Vein endothelial cell (primary cell): ENCODE data around the gene ZKSCAN1. TPM values are rescaled to one million over a fixed set of nuclear protein-coding genes. Genes with fewer than 3 reads are reported as not detected.

Experiments used
- total RNA-seq: library from RNA; depleted of rRNA; stranded (reverse); fragments of >200 nt; gene quantifications from 2 replicates; pipeline ENCODE4 v1.2.3, GENCODE V29; 2012

The ZKSCAN1 gene
- 44.1 and 45.1 TPM in 2 replicates for total RNA-seq

DNA sequence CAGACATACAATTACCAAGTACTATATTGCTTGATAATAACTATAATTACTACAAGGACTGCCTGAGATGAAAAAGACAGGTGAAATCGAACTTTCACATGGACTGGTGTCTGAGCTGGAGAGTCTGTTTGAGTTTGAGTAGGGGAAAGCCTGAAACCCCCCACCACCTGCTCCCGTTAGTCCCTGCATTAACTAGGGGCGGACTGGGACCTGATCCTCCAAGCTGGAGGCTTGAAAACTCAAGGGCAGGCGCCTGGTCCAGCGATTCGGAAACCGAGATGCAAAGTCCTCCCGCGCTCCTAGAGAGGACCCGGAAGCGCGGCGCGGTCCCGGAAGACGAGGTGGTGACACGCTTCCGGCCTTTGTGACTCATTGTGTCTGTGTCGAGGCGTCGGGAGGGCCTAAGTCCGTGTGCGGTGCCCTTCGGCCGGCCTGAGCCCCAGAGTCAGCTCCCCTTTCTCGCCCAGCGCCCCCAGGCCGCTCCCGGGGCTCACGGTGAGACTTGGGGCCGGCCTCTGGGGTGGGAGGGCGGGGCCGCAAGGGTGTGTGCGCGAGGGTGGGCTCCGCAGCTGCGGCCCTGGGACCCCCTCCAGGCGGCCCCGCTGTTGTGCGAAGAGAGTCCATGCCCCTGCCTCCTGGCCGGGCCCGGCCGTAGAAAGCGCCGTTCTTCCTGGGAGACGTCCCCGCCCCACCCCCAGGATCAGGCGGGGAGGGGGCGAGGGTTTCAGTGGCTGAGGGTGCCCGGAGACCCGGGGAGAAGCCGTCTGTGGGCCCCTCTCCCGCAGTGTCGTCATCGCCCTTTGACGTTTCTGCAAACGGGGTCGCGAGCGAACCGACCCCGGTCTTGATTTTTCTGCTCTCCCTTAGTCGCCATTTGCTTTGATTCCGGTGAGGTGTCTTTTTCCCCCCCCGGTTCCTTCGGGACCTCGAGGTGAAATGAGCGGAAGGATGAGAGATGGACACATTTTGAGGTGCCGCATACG is at the start of gene ZKSCAN1:
TSS of gene ZKSCAN1 (plus strand) at position 365 of the 983 bp plus-strand sequence. CDS start 7,911 bp downstream, outside the sequence.

DNA sequence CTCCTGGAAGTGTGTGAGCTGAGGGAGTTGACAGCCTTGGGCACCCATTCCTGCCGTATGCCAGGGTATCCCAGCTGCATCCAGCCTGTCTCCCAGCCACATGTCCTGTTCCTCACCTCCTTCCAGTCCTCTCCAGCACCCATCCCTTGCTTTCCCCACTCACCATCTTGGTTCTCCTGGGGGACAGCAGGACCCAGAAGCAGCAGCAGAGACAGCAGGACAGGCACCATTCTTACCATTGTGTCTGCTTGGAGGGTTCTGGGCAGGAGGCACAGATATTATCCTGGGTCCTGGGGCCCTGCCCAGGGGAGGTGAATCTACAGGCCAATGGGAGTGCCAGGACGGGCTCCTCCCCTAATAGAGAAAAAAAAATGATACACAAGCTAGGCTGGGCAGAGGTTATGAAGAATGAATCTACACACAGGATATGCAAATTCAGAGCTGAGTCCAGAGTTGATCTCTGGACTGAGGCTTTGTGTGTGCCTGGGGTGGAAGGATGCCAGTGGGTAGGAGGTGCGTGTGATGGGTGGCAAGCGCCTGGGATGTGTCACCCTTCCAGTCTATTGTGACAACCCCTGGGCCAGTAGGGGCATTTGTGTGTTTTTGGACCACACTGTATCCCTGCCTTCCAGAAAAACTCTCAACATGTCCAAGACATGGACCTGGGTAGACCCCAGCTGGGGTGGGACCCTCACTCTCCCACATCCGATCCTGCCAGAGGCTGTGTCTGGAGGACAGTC is 39.4 kb upstream of the ZKSCAN1 start, which contains the start of gene AZGP1:
TSS of gene AZGP1 (minus strand) at position 250 of the 740 bp plus-strand sequence. CDS start at position 239, 11 bp downstream.

DNA sequence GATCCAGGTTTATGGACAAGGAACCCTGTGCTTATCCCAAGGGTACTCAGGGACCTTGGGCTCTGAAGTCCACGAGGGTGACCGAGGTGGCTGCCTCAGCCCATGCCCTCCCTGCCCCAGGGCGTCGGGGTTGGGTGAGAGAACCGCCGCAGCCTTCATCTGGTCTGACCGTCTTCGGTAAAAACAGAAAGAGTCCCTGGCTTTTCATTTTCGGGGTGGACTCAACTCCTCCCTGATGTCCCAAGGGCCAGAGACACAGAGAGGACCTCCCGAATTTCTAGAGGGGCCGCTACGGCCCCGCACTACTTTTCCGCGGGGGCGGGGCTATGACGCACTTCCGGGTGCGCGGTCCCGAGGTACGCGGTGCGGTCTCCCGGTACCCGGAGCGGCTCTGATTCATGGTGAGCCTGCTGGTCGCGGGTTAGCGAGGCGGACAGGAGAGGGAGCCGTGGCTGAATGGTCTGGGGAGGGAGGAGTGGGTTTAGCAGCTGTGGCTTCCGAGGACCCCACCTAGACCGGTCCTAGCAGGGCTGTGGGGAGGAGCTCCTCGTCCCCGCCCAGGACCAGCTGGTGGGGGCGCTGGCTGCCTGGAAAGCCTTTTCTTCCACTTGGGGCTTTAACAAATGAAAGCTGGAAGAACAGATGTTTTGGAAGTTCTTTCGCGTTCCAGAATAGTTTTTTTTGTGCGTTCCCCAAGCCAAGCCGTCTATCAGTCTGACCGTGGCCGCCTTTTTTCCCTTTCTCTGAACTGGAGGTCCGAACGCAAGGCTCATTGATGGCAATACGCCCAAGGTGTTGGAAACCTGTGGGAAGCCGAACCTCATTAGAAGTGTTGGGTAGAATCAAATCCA is 34.3 kb downstream of the ZKSCAN1 start, which contains the start of gene ZSCAN21:
TSS of gene ZSCAN21 (plus strand) at position 334 of the 851 bp plus-strand sequence. CDS start 7,233 bp downstream, outside the sequence.

DNA sequence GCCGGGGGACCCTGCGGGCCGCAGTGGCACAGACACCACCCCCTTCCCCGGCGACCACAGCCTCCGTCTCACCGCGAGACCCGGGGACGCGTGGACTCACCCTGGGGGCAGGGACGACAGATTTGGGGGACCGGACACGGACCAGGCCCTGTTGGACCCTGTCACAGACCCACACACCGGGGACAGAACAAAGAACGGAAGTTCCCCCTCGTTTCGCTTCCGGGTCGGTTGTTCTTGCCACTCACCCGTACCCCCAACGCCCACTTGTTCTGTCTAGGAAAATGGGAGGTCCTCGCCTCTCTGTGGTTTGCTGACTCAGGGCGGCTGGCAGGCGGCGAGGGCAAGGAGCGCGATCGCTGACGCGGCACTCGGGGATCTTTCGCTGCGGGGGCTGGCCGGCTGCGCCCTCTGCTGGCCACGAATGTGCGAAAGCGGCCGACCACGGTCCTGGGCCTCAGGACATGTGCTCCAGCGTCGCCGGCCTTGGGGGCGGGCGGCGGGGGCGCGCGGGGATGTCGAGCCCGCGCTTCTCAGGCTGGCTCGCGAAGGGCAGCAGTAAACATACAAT is 66.2 kb downstream of the ZKSCAN1 start, which contains the start of gene ZNF3:
TSS of gene ZNF3 (minus strand) at position 189 of the 568 bp plus-strand sequence. CDS start 4,366 bp downstream, outside the sequence.

DNA sequence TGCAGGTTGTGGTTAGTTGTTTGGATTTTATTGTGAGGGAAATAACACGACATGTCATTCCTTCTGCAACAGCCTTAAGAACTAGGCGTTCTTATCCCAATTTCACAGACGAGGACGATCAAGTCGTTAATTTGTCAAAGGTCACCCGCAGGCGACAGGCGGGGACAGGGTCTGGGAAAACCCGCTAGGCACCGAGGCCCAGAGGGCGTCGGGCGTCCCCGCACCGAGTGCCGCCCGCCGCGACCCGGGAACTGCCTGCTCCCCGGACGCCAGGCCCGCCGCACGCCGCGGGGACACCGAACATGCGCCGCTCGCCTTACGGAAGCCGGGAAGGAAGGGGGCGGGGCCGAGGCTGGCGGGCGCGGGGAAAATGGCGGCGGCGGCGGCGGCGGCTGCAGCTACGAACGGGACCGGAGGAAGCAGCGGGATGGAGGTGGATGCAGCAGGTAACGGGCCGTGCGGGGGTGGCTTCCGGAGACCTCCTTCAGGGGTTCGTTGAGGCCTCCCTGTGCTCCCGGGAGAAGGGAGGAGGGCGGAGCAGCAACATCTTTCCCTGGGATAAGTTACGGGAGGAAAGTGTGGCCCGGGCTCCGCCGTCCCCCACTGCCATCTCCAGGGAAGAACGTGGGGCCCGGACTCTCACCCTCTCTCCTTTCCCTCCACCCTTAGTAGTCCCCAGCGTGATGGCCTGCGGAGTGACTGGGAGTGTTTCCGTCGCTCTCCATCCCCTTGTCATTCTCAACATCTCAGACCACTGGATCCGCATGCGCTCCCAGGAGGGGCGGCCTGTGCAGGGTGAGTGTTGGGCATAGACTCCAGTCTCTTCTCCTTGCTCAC is 73.4 kb downstream of the ZKSCAN1 start, which contains the start of gene COPS6:
TSS of gene COPS6 (plus strand) at position 349 of the 837 bp plus-strand sequence. CDS start at position 371, 22 bp downstream.

Other genes with a start within 250 kb of the ZKSCAN1 start
- gene CYP3A4, start 231.4 kb upstream of the ZKSCAN1 start, total RNA-seq = not detected in 2 replicates
- not detected in 2 replicates for gene CYP3A43, start 187.6 kb upstream of the ZKSCAN1 start, total RNA-seq
- 0.57 TPM in 1 of 2 replicates, not detected in the other for gene OR2AE1, start 138.6 kb upstream of the ZKSCAN1 start, total RNA-seq
- 19.8 and 22.2 TPM in 2 replicates for gene TRIM4, start 96.1 kb upstream of the ZKSCAN1 start, total RNA-seq
- 0.19 TPM in 1 of 2 replicates, not detected in the other for gene GJC3, start 86.0 kb upstream of the ZKSCAN1 start, total RNA-seq
- not detected in 2 replicates for gene AZGP1, start 39.6 kb upstream of the ZKSCAN1 start, total RNA-seq
- gene ZSCAN21, start 34.2 kb downstream of the ZKSCAN1 start, total RNA-seq = 6.9 and 9.1 TPM in 2 replicates
- 38.5 and 46.6 TPM in 2 replicates for gene ZNF3, start 66.1 kb downstream of the ZKSCAN1 start, total RNA-seq
- 84.9 and 85.6 TPM in 2 replicates for gene COPS6, start 73.4 kb downstream of the ZKSCAN1 start, total RNA-seq
- 70.6 and 98.1 TPM in 2 replicates for gene MCM7, start 85.8 kb downstream of the ZKSCAN1 start, total RNA-seq
- gene AP4M1, start 86.0 kb downstream of the ZKSCAN1 start, total RNA-seq = 20.8 and 21.2 TPM in 2 replicates
- 39.1 and 41.2 TPM in 2 replicates for gene TAF6, start 103.8 kb downstream of the ZKSCAN1 start, total RNA-seq
- gene CNPY4, start 104.0 kb downstream of the ZKSCAN1 start, total RNA-seq = 28.1 and 28.4 TPM in 2 replicates
- 2.0 and 2.9 TPM in 2 replicates for gene MBLAC1, start 111.4 kb downstream of the ZKSCAN1 start, total RNA-seq
- 91.1 and 93.3 TPM in 2 replicates for gene LAMTOR4, start 133.3 kb downstream of the ZKSCAN1 start, total RNA-seq
- gene TRAPPC14, start 143.1 kb downstream of the ZKSCAN1 start, total RNA-seq = 9.7 and 15.7 TPM in 2 replicates
- 0.96 and 0.98 TPM in 2 replicates for gene GAL3ST4, start 153.0 kb downstream of the ZKSCAN1 start, total RNA-seq
- 5.3 and 6.5 TPM in 2 replicates for gene GPC2, start 161.8 kb downstream of the ZKSCAN1 start, total RNA-seq
- gene STAG3, start 162.3 kb downstream of the ZKSCAN1 start, total RNA-seq = 0.48 and 2.0 TPM in 2 replicates
- gene PVRIG, start 204.4 kb downstream of the ZKSCAN1 start, total RNA-seq = not detected in 2 replicates